Right atrium auricular region (tissue), 2 donors: Measurements from ENCODE around the gene FKBP5. TPM values are rescaled to one million over a fixed set of nuclear protein-coding genes. Genes with fewer than 3 reads are reported as not detected.
A peak's percentile ranks its signal among the peaks of the same experiment; 100 is the strongest.

ENCODE experiments used
- DNase-seq: peaks from one replicate; pipeline ENCODE4 v3.0.0-alpha.2; 2019; ENCODE audit warnings: low spot score
- H3K27ac ChIP-seq, 2 donors: fragments of 200-600 bp; sonication (generic); 1 replicate in 1 of 2; 2 replicates in 1 of 2; pipeline ENCODE4 v1.5.1; 2016 to 2019
- H3K27me3 ChIP-seq, 2 donors: fragments of 200-600 bp; sonication (generic); one replicate each; pipeline versions ENCODE4 v1.5.1 to v1.6.0; 2017 to 2019
- H3K36me3 ChIP-seq: fragments of 200-600 bp; sonication (generic); one replicate; pipeline ENCODE4 v1.5.1; 2016
- H3K4me1 ChIP-seq, 2 donors: fragments of 200-600 bp; sonication (generic); one replicate each; pipeline versions ENCODE4 v1.5.1 to v1.6.0; 2017 to 2019
- H3K4me3 ChIP-seq, 2 donors: fragments of 200-600 bp; sonication (generic); 1 replicate in 1 of 2; 2 replicates in 1 of 2; pipeline ENCODE4 v1.5.1; 2017 to 2019; ENCODE audit warnings: mild to moderate bottlenecking in 1 of 2, moderate library complexity in 1 of 2
- H3K9me3 ChIP-seq, 2 donors: fragments of 200-600 bp; sonication (generic); one replicate each; pipeline ENCODE4 v1.5.1; 2019
- CTCF ChIP-seq, 2 donors: fragments of 200-600 bp; sonication (generic); IDR thresholded peaks; one replicate each; pipeline ENCODE4 v1.5.1; 2019; ENCODE audit warnings: antibody characterized with exemption in 2 of 2
- total RNA-seq, 2 donors: library from RNA; depleted of rRNA; stranded (reverse); fragments of >200 nt; gene quantifications; one replicate each; pipeline ENCODE4 v1.1.0, GENCODE V29; 2016

Gene FKBP5
- total RNA-seq, 2 donors from 2014 or later, result 135 TPM

GRCh38 chr6:35719830-35720733 is 31.4 kb upstream of the FKBP5 start:
- no peak for DNase-seq
- Histone ChIP-seq H3K36me3 (no peaks in the 10 kb centered on the region), H3K9me3 (no peaks in the 10 kb centered on the region), H3K27ac (peak overlapping the region; percentile 88 to 100), H3K27me3 (no peaks in the 10 kb centered on the region), H3K4me1 (peaks cover 0 to 78% of the 10 kb centered on the region in 2 donors), H3K4me3 (peak overlapping the region in 1 of 2 donors; percentile 19)
- no peak for TF ChIP-seq CTCF (IDR thresholded peaks at IDR 0.05)

- DNase-seq, result no peak
- no peaks in the 10 kb centered on the region for H3K27me3 ChIP-seq
- H3K4me3 ChIP-seq, result peak overlapping the region in 1 of 2 donors; percentile 19
- TF ChIP-seq CTCF (IDR thresholded peaks at IDR 0.05), result no peak
- H3K4me1 ChIP-seq, result peaks cover 0 to 71% of the 10 kb centered on the region in 2 donors
- no peaks in the 10 kb centered on the region for H3K36me3 ChIP-seq
- peak overlapping the region; percentile 88 to 100 for H3K27ac ChIP-seq
- no peaks in the 10 kb centered on the region for H3K9me3 ChIP-seq
These were observed 30.7 kb upstream of the FKBP5 start for GRCh38 chr6:35719404-35719829.

- Histone ChIP-seq H3K36me3 (no peaks in the 10 kb centered on the region), H3K27me3 (no peaks in the 10 kb centered on the region), H3K9me3 (no peaks in the 10 kb centered on the region), H3K4me3 (no peak overlapping the region), H3K27ac (peak overlapping the region; percentile 88 to 100), H3K4me1 (peaks cover 0 to 67% of the 10 kb centered on the region in 2 donors)
- no peak for TF ChIP-seq CTCF (IDR thresholded peaks at IDR 0.05)
- DNase-seq, result no peak
These were observed 30.2 kb upstream of the FKBP5 start for GRCh38 chr6:35718911-35719381.

GRCh38 chr6:35718375-35718736 is 29.6 kb upstream of the FKBP5 start:
- Histone ChIP-seq H3K4me3 (no peak overlapping the region), H3K9me3 (no peaks in the 10 kb centered on the region), H3K36me3 (no peaks in the 10 kb centered on the region), H3K27me3 (no peaks in the 10 kb centered on the region), H3K27ac (peak overlapping the region; percentile 88 to 100), H3K4me1 (peaks cover 0 to 61% of the 10 kb centered on the region in 2 donors)
- DNase-seq, result no peak
- no peak for TF ChIP-seq CTCF (IDR thresholded peaks at IDR 0.05)

- peaks cover 0 to 54% of the 10 kb centered on the region in 2 donors for H3K4me1 ChIP-seq
- no peak for DNase-seq
- H3K36me3 ChIP-seq, result no peaks in the 10 kb centered on the region
- peak overlapping the region; percentile 88 to 100 for H3K27ac ChIP-seq
- H3K9me3 ChIP-seq, result no peaks in the 10 kb centered on the region
- TF ChIP-seq CTCF (IDR thresholded peaks at IDR 0.05), result no peak
- H3K27me3 ChIP-seq, result no peaks in the 10 kb centered on the region
- H3K4me3 ChIP-seq, result no peak overlapping the region
These were observed 29.0 kb upstream of the FKBP5 start for GRCh38 chr6:35717449-35718374.
